Uterus (tissue), 4 donors: ENCODE results near the gene ZNF598. TPM values are rescaled to one million over a fixed set of nuclear protein-coding genes. Genes with fewer than 3 reads are reported as not detected.
A peak's percentile ranks its signal among the peaks of the same experiment; 100 is the strongest.

Source experiments
- DNase-seq, 2 donors: peaks; one replicate each; pipeline ENCODE4 v3.0.0-alpha.2; 2019 to 2020
- H3K27ac ChIP-seq, 2 donors: fragments of 200-600 bp; sonication (generic); 1 replicate in 1 of 2; 2 replicates in 1 of 2; pipeline ENCODE4 v1.5.1; 2016 to 2018
- H3K27me3 ChIP-seq, 2 donors: fragments of 200-600 bp; sonication (generic); one replicate each; pipeline ENCODE4 v1.5.1; 2018 to 2019; ENCODE audit warnings: control low read depth in 1 of 2
- H3K36me3 ChIP-seq, 2 donors: fragments of 200-600 bp; sonication (generic); one replicate each; pipeline ENCODE4 v1.5.1; 2019; ENCODE audit warnings: control low read depth in 1 of 2
- H3K4me1 ChIP-seq, 2 donors: fragments of 200-600 bp; sonication (generic); one replicate each; pipeline ENCODE4 v1.5.1; 2018 to 2019; ENCODE audit warnings: control low read depth in 1 of 2
- H3K4me3 ChIP-seq, 2 donors: fragments of 200-600 bp; sonication (generic); 1 replicate in 1 of 2; 2 replicates in 1 of 2; pipeline ENCODE4 v1.5.1; 2018 to 2019; ENCODE audit warnings: mild to moderate bottlenecking in 1 of 2
- H3K9me3 ChIP-seq, 2 donors: fragments of 200-600 bp; sonication (generic); one replicate each; pipeline ENCODE4 v1.5.1; 2019; ENCODE audit warnings: control low read depth in 1 of 2
- CTCF ChIP-seq, 4 experiments: fragments of 200-600 bp in 2 of 4; fragments of 450-650 bp in 2 of 4; sonication (generic) in 2 of 4; IDR thresholded peaks; one replicate each; pipeline ENCODE4 v1.5.1; 2016 to 2019; ENCODE audit warnings: antibody characterized with exemption in 4 of 4, mild to moderate bottlenecking in 2 of 4, moderate library complexity in 1 of 4
- POLR2A ChIP-seq, 2 donors: fragments of 450-650 bp; IDR thresholded peaks; one replicate each; pipeline ENCODE4 v1.6.1; 2016; ENCODE audit warnings: antibody characterized with exemption in 2 of 2, mild to moderate bottlenecking in 1 of 2, moderate library complexity in 1 of 2
- intact Hi-C: fragments of 100-400 bp; cut with DNase I; formaldehyde crosslinking; loops from one replicate; pipeline ENCODE4 v1.15.1; 2023; ENCODE audit warnings: low total_unique reads
- total RNA-seq, 4 donors: library from RNA; depleted of rRNA in 3 of 4; stranded (reverse); fragments of >200 nt in 3 of 4; gene quantifications; one replicate each; pipeline versions ENCODE4 v1.1.0 to v1.2.4, GENCODE V29; 2014 to 2023
- donor health status: DM: yes; HTN: yes; CAD: no.

The ZNF598 gene
- total RNA-seq, 4 donors from 2014 or later = 16.9 to 50.0 (median 34.6) TPM

DNA sequence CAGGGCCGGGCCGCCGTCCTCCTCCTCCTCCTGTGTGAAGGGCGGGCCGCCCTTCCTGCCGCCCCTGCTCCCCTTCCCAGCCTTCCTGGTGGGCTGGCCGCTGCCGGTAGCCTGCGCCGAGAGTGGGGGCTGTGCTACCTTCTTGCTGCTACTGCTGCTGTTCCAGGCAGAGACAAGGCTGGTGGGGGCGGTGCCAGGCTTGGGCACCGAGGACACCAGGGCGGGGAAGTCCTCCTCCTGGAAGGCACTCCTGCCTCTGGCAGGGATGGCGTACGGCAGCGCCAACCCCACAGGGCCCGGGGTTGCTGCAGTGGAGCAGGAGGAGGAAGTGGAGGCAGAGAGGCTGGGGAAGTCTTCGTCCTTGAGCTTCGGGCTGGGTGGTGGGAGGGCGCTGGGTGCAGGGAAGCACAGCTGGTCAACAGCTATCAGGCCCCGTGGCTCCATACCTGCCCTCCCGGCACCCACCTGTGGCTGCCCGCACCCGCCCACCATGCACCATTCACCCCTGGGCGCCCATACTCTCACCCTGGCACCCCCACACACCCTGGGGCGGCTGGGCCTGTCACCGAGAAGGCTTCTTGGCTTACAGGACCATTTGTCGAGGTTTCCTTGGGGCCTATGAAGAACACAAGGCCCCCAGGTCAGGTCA is 9.6 kb downstream of the ZNF598 start:
- no peak for DNase-seq
- no peaks in the 10 kb centered on the region for H3K36me3 ChIP-seq
- intact Hi-C loops = no loop called here

DNA sequence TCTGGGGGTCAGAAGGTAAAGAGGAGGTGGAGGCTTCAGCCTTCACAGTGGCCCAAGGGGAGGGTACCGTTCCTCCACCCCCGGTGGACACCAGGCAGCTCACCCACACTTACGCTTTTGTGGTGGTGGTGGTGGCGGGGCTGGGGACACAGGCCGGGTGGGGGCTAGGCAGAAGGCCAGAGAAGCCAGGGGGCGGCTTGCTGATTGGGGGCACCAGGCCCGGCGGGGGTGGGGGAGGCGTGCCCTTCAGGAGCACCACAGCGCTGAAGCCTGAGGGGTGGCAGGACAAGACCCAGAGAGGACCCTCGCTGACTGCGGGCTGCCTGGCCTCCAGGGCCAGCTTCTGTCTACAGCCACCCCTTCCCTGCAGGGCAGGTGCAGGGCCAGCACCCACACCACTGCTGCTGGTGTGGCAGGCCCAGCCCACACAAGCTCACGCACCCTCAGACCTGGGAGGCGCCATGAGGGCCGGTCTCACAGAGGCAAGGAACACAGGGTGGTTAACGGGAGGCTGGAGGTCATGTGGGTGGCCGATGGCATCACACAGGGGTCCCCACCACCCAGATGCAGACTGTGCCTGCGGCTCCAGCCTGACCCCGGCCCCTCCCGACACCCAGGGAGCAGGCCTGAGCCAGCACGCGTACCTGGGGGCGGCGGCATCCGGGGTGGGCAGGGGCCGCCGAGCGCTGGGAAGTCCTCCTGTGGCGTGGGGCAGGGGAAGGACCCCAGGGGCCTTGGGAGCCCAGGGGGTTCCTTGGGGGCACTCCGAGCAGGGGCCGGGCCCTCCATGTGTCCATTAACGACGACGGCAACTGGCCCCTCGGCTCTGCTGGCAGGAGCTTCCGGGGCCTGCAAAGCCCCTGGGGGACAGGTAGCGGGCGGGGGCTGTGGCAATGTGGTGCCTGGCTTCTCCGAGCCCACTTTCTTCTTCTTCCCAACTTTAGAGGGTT is 10.5 kb downstream of the ZNF598 start:
- no peaks in the 10 kb centered on the region for H3K36me3 ChIP-seq
- no peaks in the 10 kb centered on the region for H3K27me3 ChIP-seq
- TF ChIP-seq POLR2A (IDR thresholded peaks at IDR 0.05) (no peak), CTCF (IDR thresholded peaks at IDR 0.05) (no peak)
- H3K4me3 ChIP-seq = no peak overlapping the region
- H3K9me3 ChIP-seq = no peaks in the 10 kb centered on the region
- DNase-seq = no peak
- H3K27ac ChIP-seq = no peak overlapping the region
- intact Hi-C loops = no loop called here
- no peaks in the 10 kb centered on the region for H3K4me1 ChIP-seq

More for the DNA sequence above, 9.6 kb downstream of the ZNF598 start:
- Histone ChIP-seq H3K27ac (no peak overlapping the region), H3K9me3 (no peaks in the 10 kb centered on the region), H3K4me1 (peaks cover 0 to under 1% of the 10 kb centered on the region in 2 donors), H3K4me3 (no peak overlapping the region), H3K27me3 (no peaks in the 10 kb centered on the region)
- TF ChIP-seq CTCF (IDR thresholded peaks at IDR 0.05) = no peak
- TF ChIP-seq POLR2A (IDR thresholded peaks at IDR 0.05) = no peak

DNA sequence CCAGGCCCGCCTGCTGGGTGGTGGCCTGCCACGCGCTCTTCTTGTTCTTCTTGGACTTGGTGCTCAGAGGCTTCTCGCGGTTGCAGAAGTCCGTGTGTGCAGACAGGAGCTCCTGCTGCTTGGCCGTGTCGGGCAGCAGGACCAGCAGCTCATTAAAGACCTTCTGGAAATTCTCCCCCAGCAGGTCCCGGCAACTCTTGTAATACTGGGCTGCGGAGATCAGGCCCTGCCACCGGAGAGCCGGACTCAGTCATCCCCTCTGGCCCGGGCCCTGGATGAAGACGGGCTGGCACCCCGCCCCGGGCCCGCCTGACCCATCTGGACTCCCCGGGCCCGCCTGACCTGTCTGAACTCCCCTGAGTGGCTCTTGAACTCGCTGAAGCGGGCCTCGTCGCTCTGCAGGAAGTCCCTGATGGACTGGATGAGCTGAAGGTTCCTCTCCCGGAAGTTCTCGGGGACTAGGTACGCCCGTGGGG is 11.2 kb downstream of the ZNF598 start:
- no peak overlapping the region for H3K4me3 ChIP-seq
- intact Hi-C loops = no loop called here
- no peak for DNase-seq
- H3K4me1 ChIP-seq = no peaks in the 10 kb centered on the region
- no peaks in the 10 kb centered on the region for H3K36me3 ChIP-seq
- H3K27ac ChIP-seq = no peak overlapping the region
- TF ChIP-seq CTCF (IDR thresholded peaks at IDR 0.05) = no peak
- TF ChIP-seq POLR2A (IDR thresholded peaks at IDR 0.05) = no peak
- no peaks in the 10 kb centered on the region for H3K9me3 ChIP-seq
- H3K27me3 ChIP-seq = no peaks in the 10 kb centered on the region

- DNase-seq = peak in 1 of 2 donors; percentile 50
- Histone ChIP-seq H3K4me1 (no peaks in the 10 kb centered on the region), H3K9me3 (no peaks in the 10 kb centered on the region), H3K27ac (no peak overlapping the region), H3K4me3 (no peak overlapping the region), H3K36me3 (no peaks in the 10 kb centered on the region), H3K27me3 (no peaks in the 10 kb centered on the region)
- intact Hi-C loops = no loop called here
- TF ChIP-seq CTCF (IDR thresholded peaks at IDR 0.05) = no peak
- no peak for TF ChIP-seq POLR2A (IDR thresholded peaks at IDR 0.05)
Observed at GRCh38 chr16:1997494-1998359, 11.9 kb downstream of the ZNF598 start.
